Liver (tissue), 3 donors: ENCODE data around the gene TAS2R40.

ENCODE experiments used
- CTCF ChIP-seq: fragments of 150-350 bp; IDR thresholded peaks from 2 replicates; pipeline ENCODE4 v1.5.1; 2017; ENCODE audit warnings: improper control_type of control experiment, low read depth, low read length; ENCODE audit not compliant: missing input control
- EGR1 ChIP-seq, 2 donors: IDR thresholded peaks; 2 replicates each; pipeline ENCODE4 v1.6.1; 2016 to 2018; ENCODE audit warnings: antibody characterized with exemption in 2 of 2, low read depth in 2 of 2
- FOXA1 ChIP-seq: IDR thresholded peaks from 2 replicates; pipeline ENCODE4 v1.6.1; 2016; ENCODE audit warnings: antibody characterized with exemption
- HNF4A ChIP-seq, 2 donors: conservative IDR thresholded peaks; 2 replicates each; pipeline ENCODE4 v1.6.1; 2016; ENCODE audit warnings: antibody characterized with exemption in 2 of 2, mild to moderate bottlenecking in 2 of 2
- JUND ChIP-seq, 2 donors: IDR thresholded peaks; 2 replicates each; pipeline ENCODE4 v1.6.1; 2016; ENCODE audit warnings: antibody characterized with exemption in 2 of 2
- RAD21 ChIP-seq, 2 donors: IDR thresholded peaks; 2 replicates each; pipeline ENCODE4 v1.6.1; 2016; ENCODE audit warnings: antibody characterized with exemption in 2 of 2, mild to moderate bottlenecking in 2 of 2
- REST ChIP-seq: IDR thresholded peaks from 2 replicates; pipeline ENCODE4 v1.6.1; 2016; ENCODE audit warnings: antibody characterized with exemption, mild to moderate bottlenecking
- RXRA ChIP-seq, 2 donors: IDR thresholded peaks; 2 replicates each; pipeline ENCODE4 v1.6.1; 2017 to 2018; ENCODE audit warnings: antibody characterized with exemption in 2 of 2, mild to moderate bottlenecking in 1 of 2
- SP1 ChIP-seq: IDR thresholded peaks from 2 replicates; pipeline ENCODE4 v1.6.1; 2018; ENCODE audit warnings: antibody characterized with exemption, mild to moderate bottlenecking
- TAF1 ChIP-seq: conservative IDR thresholded peaks from 2 replicates; pipeline ENCODE4 v1.6.1; 2016; ENCODE audit warnings: antibody characterized with exemption, mild to moderate bottlenecking
- YY1 ChIP-seq: IDR thresholded peaks from 2 replicates; pipeline ENCODE4 v1.6.1; 2016; ENCODE audit warnings: antibody characterized with exemption, mild to moderate bottlenecking
- TF ChIP-seq, protein P1 (sequence below): IDR thresholded peaks from 2 replicates; pipeline ENCODE4 v1.6.1; 2016; ENCODE audit warnings: antibody characterized with exemption
- TF ChIP-seq, protein P2 (sequence below): IDR thresholded peaks from 2 replicates; pipeline ENCODE4 v1.6.1; 2016; ENCODE audit warnings: antibody characterized with exemption
- donor health status: healthy.
- donor health status: healthy.

DNA sequence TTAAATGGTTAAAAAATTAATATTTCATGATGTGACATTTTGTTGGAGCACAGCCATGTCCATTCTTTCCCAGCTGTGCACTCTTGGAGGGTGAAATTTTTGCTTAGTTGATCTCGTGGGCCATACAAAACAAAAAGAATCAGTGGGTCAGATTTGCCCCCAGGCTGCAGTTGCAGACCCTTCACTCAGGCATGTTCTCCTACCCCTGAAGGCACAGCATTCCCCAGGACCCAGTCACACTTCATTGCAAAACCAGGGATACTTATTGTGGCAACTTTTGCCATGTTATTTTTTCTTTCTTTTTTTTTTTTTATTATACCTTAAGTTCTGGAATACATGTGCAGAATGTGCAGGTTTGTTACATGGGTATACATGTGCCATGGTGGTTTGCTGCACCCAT, 6.0 kb downstream of the TAS2R40 start:
- TF ChIP-seq CTCF (no peak), HNF4A (conservative IDR thresholded peaks at IDR 0.05) (no peak), EGR1 (IDR thresholded peaks at IDR 0.05; ENCODE audit: low read depth in 2 of 2) (no peak), JUND (IDR thresholded peaks at IDR 0.05) (no peak), RAD21 (IDR thresholded peaks at IDR 0.05) (no peak), RXRA (IDR thresholded peaks at IDR 0.05) (no peak), REST (no peak), YY1 (no peak), TAF1 (no peak), SP1 (no peak), FOXA1 (no peak)
- TF ChIP-seq, protein P1, sequence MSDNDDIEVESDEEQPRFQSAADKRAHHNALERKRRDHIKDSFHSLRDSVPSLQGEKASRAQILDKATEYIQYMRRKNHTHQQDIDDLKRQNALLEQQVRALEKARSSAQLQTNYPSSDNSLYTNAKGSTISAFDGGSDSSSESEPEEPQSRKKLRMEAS = no peak
- TF ChIP-seq, protein P2, sequence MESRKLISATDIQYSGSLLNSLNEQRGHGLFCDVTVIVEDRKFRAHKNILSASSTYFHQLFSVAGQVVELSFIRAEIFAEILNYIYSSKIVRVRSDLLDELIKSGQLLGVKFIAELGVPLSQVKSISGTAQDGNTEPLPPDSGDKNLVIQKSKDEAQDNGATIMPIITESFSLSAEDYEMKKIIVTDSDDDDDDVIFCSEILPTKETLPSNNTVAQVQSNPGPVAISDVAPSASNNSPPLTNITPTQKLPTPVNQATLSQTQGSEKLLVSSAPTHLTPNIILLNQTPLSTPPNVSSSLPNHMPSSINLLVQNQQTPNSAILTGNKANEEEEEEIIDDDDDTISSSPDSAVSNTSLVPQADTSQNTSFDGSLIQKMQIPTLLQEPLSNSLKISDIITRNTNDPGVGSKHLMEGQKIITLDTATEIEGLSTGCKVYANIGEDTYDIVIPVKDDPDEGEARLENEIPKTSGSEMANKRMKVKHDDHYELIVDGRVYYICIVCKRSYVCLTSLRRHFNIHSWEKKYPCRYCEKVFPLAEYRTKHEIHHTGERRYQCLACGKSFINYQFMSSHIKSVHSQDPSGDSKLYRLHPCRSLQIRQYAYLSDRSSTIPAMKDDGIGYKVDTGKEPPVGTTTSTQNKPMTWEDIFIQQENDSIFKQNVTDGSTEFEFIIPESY = no peak
